ENCODE results near the gene TNS3.

Gene TNS3

DNA sequence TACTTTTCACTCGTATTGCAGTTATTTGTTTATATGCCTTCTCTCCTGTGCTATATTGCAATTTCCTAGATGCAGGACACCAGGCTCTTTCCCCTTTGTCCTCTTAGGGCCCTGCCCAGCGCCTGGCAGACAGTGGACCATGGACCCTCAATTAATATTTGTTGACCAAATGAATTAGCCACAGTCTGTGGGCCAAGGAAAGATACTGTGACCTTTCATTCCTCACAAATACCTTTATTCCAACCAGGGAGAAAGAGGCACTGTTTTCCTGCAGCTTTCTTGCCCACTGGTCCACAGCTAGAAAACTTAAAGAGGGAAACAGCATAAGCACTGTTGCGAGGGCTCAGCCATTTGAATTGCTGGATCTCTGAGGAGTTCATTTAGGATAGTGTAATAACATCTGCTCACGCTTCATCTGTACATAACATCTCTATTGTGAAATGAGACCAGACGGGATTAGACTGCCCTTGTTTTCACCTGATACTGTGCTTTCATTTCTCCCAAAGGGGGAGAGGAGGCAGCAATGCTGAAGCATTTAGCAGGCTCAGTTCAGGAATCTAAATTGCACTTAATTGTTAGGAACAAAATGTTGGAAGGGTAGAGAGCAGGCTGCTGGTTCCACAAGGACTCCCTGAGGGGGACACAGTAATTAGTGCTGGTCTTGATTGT is 46.7 kb downstream of the TNS3 start:
- no peak for TF ChIP-seq POLR2AphosphoS5 (IDR thresholded peaks at IDR 0.05; ENCODE audit: low read depth)
- TF ChIP-seq SPI1 (IDR thresholded peaks at IDR 0.05; ENCODE audit: borderline replicate concordance, low read depth): no peak
- TF ChIP-seq GABPA (IDR thresholded peaks at IDR 0.05; ENCODE audit: low read depth): no peak
- TF ChIP-seq, protein P1, sequence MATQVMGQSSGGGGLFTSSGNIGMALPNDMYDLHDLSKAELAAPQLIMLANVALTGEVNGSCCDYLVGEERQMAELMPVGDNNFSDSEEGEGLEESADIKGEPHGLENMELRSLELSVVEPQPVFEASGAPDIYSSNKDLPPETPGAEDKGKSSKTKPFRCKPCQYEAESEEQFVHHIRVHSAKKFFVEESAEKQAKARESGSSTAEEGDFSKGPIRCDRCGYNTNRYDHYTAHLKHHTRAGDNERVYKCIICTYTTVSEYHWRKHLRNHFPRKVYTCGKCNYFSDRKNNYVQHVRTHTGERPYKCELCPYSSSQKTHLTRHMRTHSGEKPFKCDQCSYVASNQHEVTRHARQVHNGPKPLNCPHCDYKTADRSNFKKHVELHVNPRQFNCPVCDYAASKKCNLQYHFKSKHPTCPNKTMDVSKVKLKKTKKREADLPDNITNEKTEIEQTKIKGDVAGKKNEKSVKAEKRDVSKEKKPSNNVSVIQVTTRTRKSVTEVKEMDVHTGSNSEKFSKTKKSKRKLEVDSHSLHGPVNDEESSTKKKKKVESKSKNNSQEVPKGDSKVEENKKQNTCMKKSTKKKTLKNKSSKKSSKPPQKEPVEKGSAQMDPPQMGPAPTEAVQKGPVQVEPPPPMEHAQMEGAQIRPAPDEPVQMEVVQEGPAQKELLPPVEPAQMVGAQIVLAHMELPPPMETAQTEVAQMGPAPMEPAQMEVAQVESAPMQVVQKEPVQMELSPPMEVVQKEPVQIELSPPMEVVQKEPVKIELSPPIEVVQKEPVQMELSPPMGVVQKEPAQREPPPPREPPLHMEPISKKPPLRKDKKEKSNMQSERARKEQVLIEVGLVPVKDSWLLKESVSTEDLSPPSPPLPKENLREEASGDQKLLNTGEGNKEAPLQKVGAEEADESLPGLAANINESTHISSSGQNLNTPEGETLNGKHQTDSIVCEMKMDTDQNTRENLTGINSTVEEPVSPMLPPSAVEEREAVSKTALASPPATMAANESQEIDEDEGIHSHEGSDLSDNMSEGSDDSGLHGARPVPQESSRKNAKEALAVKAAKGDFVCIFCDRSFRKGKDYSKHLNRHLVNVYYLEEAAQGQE (IDR thresholded peaks at IDR 0.05; ENCODE audit: insufficient replicate concordance, low read depth): no peak
- TF ChIP-seq, protein P2, sequence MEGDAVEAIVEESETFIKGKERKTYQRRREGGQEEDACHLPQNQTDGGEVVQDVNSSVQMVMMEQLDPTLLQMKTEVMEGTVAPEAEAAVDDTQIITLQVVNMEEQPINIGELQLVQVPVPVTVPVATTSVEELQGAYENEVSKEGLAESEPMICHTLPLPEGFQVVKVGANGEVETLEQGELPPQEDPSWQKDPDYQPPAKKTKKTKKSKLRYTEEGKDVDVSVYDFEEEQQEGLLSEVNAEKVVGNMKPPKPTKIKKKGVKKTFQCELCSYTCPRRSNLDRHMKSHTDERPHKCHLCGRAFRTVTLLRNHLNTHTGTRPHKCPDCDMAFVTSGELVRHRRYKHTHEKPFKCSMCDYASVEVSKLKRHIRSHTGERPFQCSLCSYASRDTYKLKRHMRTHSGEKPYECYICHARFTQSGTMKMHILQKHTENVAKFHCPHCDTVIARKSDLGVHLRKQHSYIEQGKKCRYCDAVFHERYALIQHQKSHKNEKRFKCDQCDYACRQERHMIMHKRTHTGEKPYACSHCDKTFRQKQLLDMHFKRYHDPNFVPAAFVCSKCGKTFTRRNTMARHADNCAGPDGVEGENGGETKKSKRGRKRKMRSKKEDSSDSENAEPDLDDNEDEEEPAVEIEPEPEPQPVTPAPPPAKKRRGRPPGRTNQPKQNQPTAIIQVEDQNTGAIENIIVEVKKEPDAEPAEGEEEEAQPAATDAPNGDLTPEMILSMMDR (IDR thresholded peaks at IDR 0.05; ENCODE audit: insufficient read depth, low read length): no peak
- no peak overlapping the region for H3K4me3 ChIP-seq (replicated peaks; ENCODE audit: insufficient read depth, low read length)
- no peak overlapping the region for H3K27ac ChIP-seq (replicated peaks)
- H3K27me3 ChIP-seq (ENCODE audit: insufficient read depth, poor library complexity, severe bottlenecking): no peaks in the 10 kb centered on the region
- DNase-seq (ENCODE audit: low read depth in 1 of 2, low spot score in 1 of 2): no peak

DNA sequence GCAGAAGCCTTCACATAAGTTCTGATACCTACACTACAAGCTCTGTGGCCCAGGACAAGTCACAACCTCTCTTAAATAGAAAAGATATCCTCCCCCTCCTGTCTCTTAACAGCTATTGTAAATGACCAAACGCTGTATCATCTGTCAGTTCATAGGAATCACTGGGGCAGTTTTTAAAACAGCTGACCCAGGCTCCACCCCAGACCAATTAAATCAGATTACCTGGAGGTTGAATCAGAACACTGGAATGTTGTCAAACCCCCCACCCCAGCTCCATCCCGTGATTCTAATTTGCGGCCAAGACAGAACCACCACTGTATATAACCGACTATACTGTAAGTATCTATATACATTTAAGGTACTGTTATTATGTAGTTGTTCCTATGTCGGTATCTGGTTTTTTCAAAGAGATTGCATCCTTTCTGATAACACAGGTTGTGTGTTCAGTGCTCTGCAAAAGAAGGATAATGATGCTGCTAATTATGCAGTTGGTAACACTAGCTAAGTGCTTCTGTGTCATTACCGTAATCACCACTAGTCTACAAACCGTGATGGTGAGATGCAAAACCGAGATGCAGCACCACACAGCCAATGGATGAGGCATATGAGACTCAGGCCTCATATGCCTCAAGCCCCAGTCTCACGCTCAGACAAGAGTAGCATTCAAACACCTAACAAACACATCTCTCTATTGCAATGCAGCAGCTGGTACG is 47.4 kb downstream of the TNS3 start:
- TF ChIP-seq GABPA (IDR thresholded peaks at IDR 0.05; ENCODE audit: low read depth) (no peak), SPI1 (IDR thresholded peaks at IDR 0.05; ENCODE audit: borderline replicate concordance, low read depth) (no peak), POLR2AphosphoS5 (IDR thresholded peaks at IDR 0.05; ENCODE audit: low read depth) (no peak)
- TF ChIP-seq, protein P2 (IDR thresholded peaks at IDR 0.05; ENCODE audit: insufficient read depth, low read length): no peak
- TF ChIP-seq, protein P1 (IDR thresholded peaks at IDR 0.05; ENCODE audit: insufficient replicate concordance, low read depth): no peak
- Histone ChIP-seq H3K27ac (replicated peaks) (no peak overlapping the region), H3K4me3 (replicated peaks; ENCODE audit: insufficient read depth, low read length) (no peak overlapping the region), H3K27me3 (ENCODE audit: insufficient read depth, poor library complexity, severe bottlenecking) (no peaks in the 10 kb centered on the region)
- DNase-seq (ENCODE audit: low read depth in 1 of 2, low spot score in 1 of 2): no peak

DNA sequence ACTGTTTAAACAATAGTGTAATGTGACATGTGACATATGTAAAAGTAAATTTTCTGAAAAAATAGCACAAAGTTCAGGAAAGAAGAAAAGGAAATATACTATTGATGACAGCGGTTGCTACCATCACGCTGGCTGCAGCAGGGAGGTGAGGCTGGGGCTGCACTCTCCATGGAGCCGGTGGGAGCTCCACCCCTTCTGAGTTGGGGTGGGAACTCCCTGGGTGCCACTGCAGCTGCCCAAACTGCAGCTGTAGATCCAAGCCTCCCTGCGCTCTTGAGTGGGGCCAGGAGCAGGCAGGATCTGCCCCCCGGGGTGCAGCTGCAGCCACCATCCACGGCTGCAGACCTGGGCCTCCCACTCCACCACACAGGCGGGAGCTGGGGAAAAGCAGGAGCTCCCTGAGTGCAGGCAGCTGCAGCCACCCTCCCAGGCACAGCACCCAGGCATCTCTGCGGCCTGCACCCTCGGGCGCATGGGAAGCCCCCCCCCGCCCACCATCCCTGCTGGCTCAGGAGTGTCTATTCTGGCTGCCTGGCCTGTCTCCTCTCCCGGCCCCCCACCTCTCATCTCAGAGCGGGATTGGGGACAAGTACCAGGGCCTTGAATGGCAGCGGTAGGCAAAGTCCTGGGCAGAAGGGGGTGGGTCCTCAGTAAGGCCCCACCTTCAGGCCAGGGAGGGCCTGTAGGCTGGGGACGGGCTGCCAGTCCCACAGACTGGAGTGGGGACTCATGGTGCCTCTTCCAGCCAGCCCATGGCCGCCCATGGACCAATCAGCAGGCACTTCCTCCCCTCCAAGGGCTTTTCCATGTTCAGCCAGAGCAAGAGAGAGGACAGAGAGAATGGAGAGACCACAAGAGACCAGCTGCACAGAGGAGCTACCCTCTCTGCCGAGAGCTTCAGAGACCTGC is 50.1 kb downstream of the TNS3 start:
- Histone ChIP-seq H3K27me3 (ENCODE audit: insufficient read depth, poor library complexity, severe bottlenecking) (no peaks in the 10 kb centered on the region), H3K27ac (replicated peaks) (no peak overlapping the region), H3K4me3 (replicated peaks; ENCODE audit: insufficient read depth, low read length) (no peak overlapping the region)
- TF ChIP-seq GABPA (IDR thresholded peaks at IDR 0.05; ENCODE audit: low read depth) (no peak), SPI1 (IDR thresholded peaks at IDR 0.05; ENCODE audit: borderline replicate concordance, low read depth) (no peak), POLR2AphosphoS5 (IDR thresholded peaks at IDR 0.05; ENCODE audit: low read depth) (no peak)
- no peak for DNase-seq (ENCODE audit: low read depth in 1 of 2, low spot score in 1 of 2)

Data from HL-60 (cell line).